ENCODE results near the gene LIN9. TPM values are rescaled to one million over a fixed set of nuclear protein-coding genes. Genes with fewer than 3 reads are reported as not detected.
"Not testable (repeated sequence)": the region's sequence is repeated elsewhere in the genome, so short reads cannot be mapped to it uniquely, and the experiment has no call there.

Gene LIN9
- total and polyA plus RNA-seq, 10 of the 15 experiments (the other 5 are each of a cell fraction or from before 2014, with no cell fraction given) = 5.9 to 13.5 (median 8.3) TPM

- no peak for TF ChIP-seq PBX3 (IDR thresholded peaks at IDR 0.05; ENCODE audit: insufficient replicate concordance, low read depth, low read length)
- TF ChIP-seq NFIC (IDR thresholded peaks at IDR 0.05; ENCODE audit: low read depth, low read length) = no peak
- no peak for TF ChIP-seq E2F8 (IDR thresholded peaks at IDR 0.05; ENCODE audit: low read depth, partially characterized antibody)
- TF ChIP-seq CHD1 (IDR thresholded peaks at IDR 0.05; ENCODE audit: low read depth, low read length) = no peak
- no peak for TF ChIP-seq RBBP5 (conservative IDR thresholded peaks at IDR 0.05)
- TF ChIP-seq FOS (IDR thresholded peaks at IDR 0.05; ENCODE audit: borderline replicate concordance, extremely low read depth, insufficient read length) = no peak
- no peak for TF ChIP-seq ZNF24 (IDR thresholded peaks at IDR 0.05)
- no peak for TF ChIP-seq MTA2 (IDR thresholded peaks at IDR 0.05; ENCODE audit: low read depth)
- no peak for TF ChIP-seq E4F1 (IDR thresholded peaks at IDR 0.05; ENCODE audit: borderline replicate concordance, partially characterized antibody)
- TF ChIP-seq ZNF384 (IDR thresholded peaks at IDR 0.05; ENCODE audit: borderline replicate concordance, low read depth, low read length) = no peak
- TF ChIP-seq ZBTB4 (CRISPR knock-in tag; IDR thresholded peaks at IDR 0.05) = no peak
- no peak for TF ChIP-seq MXI1 (IDR thresholded peaks at IDR 0.05; ENCODE audit: low read depth, low read length)
These were observed 105.7 kb downstream of the LIN9 start (continued) for GRCh38 chr1:226203240-226203639.

GRCh38 chr1:226202666-226203065, 106.3 kb downstream of the LIN9 start:
- H3K4me2 ChIP-seq (ENCODE audit: control insufficient read depth, insufficient read depth); ATAC-seq; H4K20me1 ChIP-seq (ENCODE audit: control insufficient read depth, insufficient read depth); H3K4me1 ChIP-seq (ENCODE audit: control insufficient read depth, insufficient read depth, low read length); H3K9ac ChIP-seq (ENCODE audit: control insufficient read depth, insufficient read depth, low read length); H3K79me2 ChIP-seq (ENCODE audit: control insufficient read depth, insufficient read depth, low read length); H3K4me3 ChIP-seq; H3K9me3 ChIP-seq (replicated peaks; ENCODE audit: control insufficient read depth, insufficient read depth, low read length); BruUV-seq (replicated peaks); H3K27ac ChIP-seq (ENCODE audit: control insufficient read depth, insufficient read depth); FAIRE-seq; H3K36me3 ChIP-seq (ENCODE audit: control insufficient read depth in 2 of 2, insufficient read depth in 2 of 2, low read length in 1 of 2); in situ Hi-C loops (cut with MboI); intact Hi-C loops (cut with micrococcal nuclease; ENCODE audit: unreplicated experiment); DNase-seq (ENCODE audit: low read depth, low spot score); H3K27me3 ChIP-seq (replicated peaks in 1 of 2; ENCODE audit: control insufficient read depth in 2 of 2, insufficient read depth in 2 of 2, low read length in 1 of 2): not testable (repeated sequence)
- ChIA-PET RAD21 (ENCODE audit: unreplicated experiment) (interaction anchor here (0.6 to 3.6 kb wide), 4 partner anchors 63 to 130 kb away, joined by 3 to 46 read pairs (median 18); no protein-coding TSS in a partner anchor), CTCF (interaction anchor here (0.9 to 16.0 kb wide), 6 partner anchors 13 to 203 kb away, joined by 5 to 505 read pairs (median 11); no protein-coding TSS in a partner anchor), SMC1A (ENCODE audit: uncharacterized antibody, unreplicated experiment) (interaction anchor here (1.0 to 3.5 kb wide), 7 partner anchors 9 to 205 kb away, joined by 3 to 35 read pairs (median 7); partner anchors contain the start of gene PARP1), POLR2A (interaction anchor here (0.8 kb wide), 1 partner anchor 205 kb away, joined by 3 read pairs; the partner anchor contains the start of gene PARP1)
- WGBS (ENCODE audit: insufficient coverage, insufficient replicate concordance, low lambda C conversion rate, missing lambda C conversion rate) = 64% methylated on average over 5 of the region's 6 CpGs
- H2AFZ ChIP-seq (ENCODE audit: control insufficient read depth, low read depth, low read length) = 0 out of 2 replicates have a peak overlapping the region, but pooled peaks have one; percentile 18

Data from GM12878 (cell line).